HAP-1 (cell line): ENCODE measurements around the gene NAB1.
A peak's percentile ranks its signal among the peaks of the same experiment; 100 is the strongest.
"Not testable (repeated sequence)": the region's sequence is repeated elsewhere in the genome, so short reads cannot be mapped to it uniquely, and the experiment has no call there.

Source experiments
- DNase-seq, 2 experiments: peaks; one replicate each; pipeline ENCODE4 v3.0.0-alpha.2; 2016 to 2020; ENCODE audit warnings: low spot score in 2 of 2
- H3K27me3 ChIP-seq: fragments of 250-450 bp; sonication (Bioruptor Pico); 2 replicates; pipeline ENCODE4 v1.5.1; 2020; ENCODE audit warnings: low read depth, mild to moderate bottlenecking, moderate library complexity
- H3K36me3 ChIP-seq: fragments of 250-450 bp; sonication (Bioruptor Pico); replicated peaks from 2 replicates; pipeline ENCODE4 v1.5.1; 2020; ENCODE audit warnings: mild to moderate bottlenecking
- H3K4me1 ChIP-seq: fragments of 250-450 bp; sonication (Bioruptor Pico); 2 replicates; pipeline ENCODE4 v1.5.1; 2020; ENCODE audit warnings: mild to moderate bottlenecking
- H3K4me3 ChIP-seq: fragments of 250-450 bp; sonication (Bioruptor Pico); 2 replicates; pipeline ENCODE4 v1.5.1; 2020; ENCODE audit warnings: mild to moderate bottlenecking, moderate library complexity
- H3K9me3 ChIP-seq: fragments of 250-450 bp; sonication (Bioruptor Pico); 2 replicates; pipeline ENCODE4 v1.5.1; 2020; ENCODE audit warnings: mild to moderate bottlenecking, moderate library complexity
- in situ Hi-C: fragments of 300-500 bp; cut with MboI; formaldehyde crosslinking; loops from 3 replicates; pipeline ENCODE4 v1.14.3; 2020; ENCODE audit warnings: low sequenced_read_pairs, inconsistent platforms, mixed read lengths

Gene NAB1

GRCh38 chr2:190649035-190649797 is at the start of gene NAB1:
TSS of gene NAB1 (plus strand) at chr2:190649083. CDS start at chr2:190659177, 10,094 bp downstream.
- in situ Hi-C loops: no loop called here
- H3K9me3 ChIP-seq: no peaks in the 10 kb centered on the region

GRCh38 chr2:190599546-190600220 is 49.2 kb upstream of the NAB1 start:
- in situ Hi-C loops: no loop called here
- H3K36me3 ChIP-seq: no peaks in the 10 kb centered on the region
- DNase-seq: no peak
- H3K27me3 ChIP-seq: no peaks in the 10 kb centered on the region
- no peaks in the 10 kb centered on the region for H3K4me1 ChIP-seq
- no peak overlapping the region for H3K4me3 ChIP-seq
- H3K9me3 ChIP-seq: no peaks in the 10 kb centered on the region

More at GRCh38 chr2:190649035-190649797, at the start of gene NAB1:
- DNase-seq: peak; percentile 56 to 58
- peak within 1 kb of the TSS; percentile 76 for H3K4me3 ChIP-seq
- no peaks in the 10 kb centered on the region for H3K27me3 ChIP-seq
- H3K4me1 ChIP-seq: peaks cover 23% of the 10 kb centered on the region
- no peaks in the 10 kb centered on the region for H3K36me3 ChIP-seq

GRCh38 chr2:190600293-190601103 is 48.4 kb upstream of the NAB1 start:
- no peaks in the 10 kb centered on the region for H3K27me3 ChIP-seq
- no peaks in the 10 kb centered on the region for H3K36me3 ChIP-seq
- H3K9me3 ChIP-seq: no peaks in the 10 kb centered on the region
- no peaks in the 10 kb centered on the region for H3K4me1 ChIP-seq
- H3K4me3 ChIP-seq: no peak overlapping the region
- DNase-seq: no peak
- in situ Hi-C loops: no loop called here

GRCh38 chr2:190603374-190603773 is 45.5 kb upstream of the NAB1 start:
- DNase-seq: no peak

GRCh38 chr2:190607014-190607597 is 41.8 kb upstream of the NAB1 start:
- no peaks in the 10 kb centered on the region for H3K4me1 ChIP-seq

More at GRCh38 chr2:190603374-190603773, 45.5 kb upstream of the NAB1 start:
- Histone ChIP-seq H3K27me3 (no peaks in the 10 kb centered on the region), H3K9me3 (no peaks in the 10 kb centered on the region), H3K36me3 (no peaks in the 10 kb centered on the region), H3K4me1 (no peaks in the 10 kb centered on the region), H3K4me3 (no peak overlapping the region)
- in situ Hi-C loops: no loop called here

GRCh38 chr2:190607657-190608357 is 41.1 kb upstream of the NAB1 start:
- Histone ChIP-seq H3K9me3 (no peaks in the 10 kb centered on the region), H3K36me3 (no peaks in the 10 kb centered on the region), H3K4me1 (no peaks in the 10 kb centered on the region), H3K4me3 (no peak overlapping the region), H3K27me3 (no peaks in the 10 kb centered on the region)
- in situ Hi-C loops: no loop called here
- DNase-seq: no peak

More at GRCh38 chr2:190607014-190607597, 41.8 kb upstream of the NAB1 start:
- in situ Hi-C loops: no loop called here
- no peaks in the 10 kb centered on the region for H3K27me3 ChIP-seq
- no peak overlapping the region for H3K4me3 ChIP-seq
- H3K9me3 ChIP-seq: no peaks in the 10 kb centered on the region
- DNase-seq: no peak
- H3K36me3 ChIP-seq: no peaks in the 10 kb centered on the region

- H3K36me3 ChIP-seq, in situ Hi-C loops, DNase-seq, H3K4me1 ChIP-seq, H3K9me3 ChIP-seq, H3K4me3 ChIP-seq, H3K27me3 ChIP-seq: not testable (repeated sequence)
Measured at GRCh38 chr2:190608863-190609262, 40.0 kb upstream of the NAB1 start.

GRCh38 chr2:190609397-190609796 is 39.5 kb upstream of the NAB1 start:
- H3K4me1 ChIP-seq, in situ Hi-C loops, H3K9me3 ChIP-seq, H3K27me3 ChIP-seq, DNase-seq, H3K36me3 ChIP-seq, H3K4me3 ChIP-seq: not testable (repeated sequence)

GRCh38 chr2:190610528-190610927 is 38.4 kb upstream of the NAB1 start:
- H3K4me3 ChIP-seq, DNase-seq, in situ Hi-C loops, H3K27me3 ChIP-seq, H3K9me3 ChIP-seq, H3K36me3 ChIP-seq, H3K4me1 ChIP-seq: not testable (repeated sequence)

- in situ Hi-C loops: no loop called here
- no peaks in the 10 kb centered on the region for H3K9me3 ChIP-seq
- no peaks in the 10 kb centered on the region for H3K27me3 ChIP-seq
- no peaks in the 10 kb centered on the region for H3K36me3 ChIP-seq
- no peak overlapping the region for H3K4me3 ChIP-seq
- no peaks in the 10 kb centered on the region for H3K4me1 ChIP-seq
- no peak for DNase-seq
Measured at GRCh38 chr2:190615555-190616200, 33.2 kb upstream of the NAB1 start.

- Histone ChIP-seq H3K36me3 (no peaks in the 10 kb centered on the region), H3K4me3 (no peak overlapping the region), H3K9me3 (no peaks in the 10 kb centered on the region), H3K4me1 (no peaks in the 10 kb centered on the region), H3K27me3 (no peaks in the 10 kb centered on the region)
- in situ Hi-C loops: no loop called here
- DNase-seq: no peak
Measured at GRCh38 chr2:190618030-190618429, 30.9 kb upstream of the NAB1 start.

- no peak overlapping the region for H3K4me3 ChIP-seq
- no peaks in the 10 kb centered on the region; the same call in 1 of the 2 replicates for H3K9me3 ChIP-seq
- H3K36me3 ChIP-seq: no peaks in the 10 kb centered on the region
- no peaks in the 10 kb centered on the region for H3K27me3 ChIP-seq
- H3K4me1 ChIP-seq: peaks cover 4% of the 10 kb centered on the region; the same call in 1 of the 2 replicates
- DNase-seq: no peak
- in situ Hi-C loops: no loop called here
Measured at GRCh38 chr2:190625691-190626090, 23.2 kb upstream of the NAB1 start.
